HG03571 (cell line): ENCODE data around the gene PALMD.

Experiments used
- ATAC-seq: cut with Tn5 transposase; IDR thresholded peaks from one replicate; pipeline ENCODE4 v1.9.1; 2021; ENCODE audit not compliant: unreplicated experiment

Gene PALMD

GRCh38 chr1:99738858-99739465 lies 93.0 kb downstream of the PALMD start:
- ATAC-seq: no peak

GRCh38 chr1:99740141-99740540 lies 94.2 kb downstream of the PALMD start:
- ATAC-seq: no peak
